Measurements from ENCODE around the gene HCRT.
"Not testable (repeated sequence)": the region's sequence is repeated elsewhere in the genome, so short reads cannot be mapped to it uniquely, and the experiment has no call there.

HCRT gene

DNA sequence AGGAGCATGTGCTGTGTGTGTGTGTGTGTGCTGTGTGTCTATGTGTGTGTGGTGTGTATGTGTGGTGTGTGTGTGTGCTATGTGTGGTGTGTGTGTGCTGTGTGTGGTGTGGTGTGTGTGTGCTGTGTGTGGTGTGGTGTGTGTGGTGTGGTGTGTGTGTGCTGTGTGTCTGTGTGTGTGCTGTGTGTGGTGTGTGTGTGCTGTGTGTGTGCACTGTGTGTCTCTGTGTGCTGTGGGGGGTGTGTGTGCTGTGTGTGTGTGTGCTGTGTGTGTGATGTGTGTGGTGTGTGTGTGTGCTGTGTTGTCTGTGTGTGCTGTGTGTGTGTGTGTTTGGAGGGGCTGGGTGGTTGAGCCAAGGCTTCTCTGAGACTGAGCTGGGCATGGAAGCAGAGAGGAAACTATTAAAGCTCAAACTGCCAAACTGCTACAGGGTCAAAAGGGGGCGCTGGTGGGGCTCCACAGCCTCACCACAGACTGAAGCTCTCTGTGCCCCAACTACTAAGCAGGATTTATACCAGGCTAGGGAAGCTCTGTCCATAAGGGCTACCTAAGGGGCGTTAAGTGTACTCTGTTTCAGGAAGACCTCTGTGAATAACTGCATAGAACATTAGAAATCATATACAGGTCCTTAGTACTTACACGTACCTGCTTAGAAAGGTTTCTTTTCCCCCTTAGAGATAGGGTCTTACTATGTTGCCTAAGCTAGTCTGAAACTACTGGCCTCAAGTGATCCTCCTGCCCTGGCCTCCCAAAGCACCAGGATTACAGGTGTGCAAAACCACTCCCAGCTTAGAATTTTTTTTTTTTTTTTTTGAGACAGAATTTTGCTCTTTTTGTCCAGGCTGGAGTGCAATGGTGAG is 36.9 kb upstream of the HCRT start:
- ATAC-seq: peak; percentile 96
- no peak for TF ChIP-seq TOX (CRISPR knock-in tag; IDR thresholded peaks at IDR 0.05; ENCODE audit: borderline replicate concordance)
- TF ChIP-seq, protein P1, sequence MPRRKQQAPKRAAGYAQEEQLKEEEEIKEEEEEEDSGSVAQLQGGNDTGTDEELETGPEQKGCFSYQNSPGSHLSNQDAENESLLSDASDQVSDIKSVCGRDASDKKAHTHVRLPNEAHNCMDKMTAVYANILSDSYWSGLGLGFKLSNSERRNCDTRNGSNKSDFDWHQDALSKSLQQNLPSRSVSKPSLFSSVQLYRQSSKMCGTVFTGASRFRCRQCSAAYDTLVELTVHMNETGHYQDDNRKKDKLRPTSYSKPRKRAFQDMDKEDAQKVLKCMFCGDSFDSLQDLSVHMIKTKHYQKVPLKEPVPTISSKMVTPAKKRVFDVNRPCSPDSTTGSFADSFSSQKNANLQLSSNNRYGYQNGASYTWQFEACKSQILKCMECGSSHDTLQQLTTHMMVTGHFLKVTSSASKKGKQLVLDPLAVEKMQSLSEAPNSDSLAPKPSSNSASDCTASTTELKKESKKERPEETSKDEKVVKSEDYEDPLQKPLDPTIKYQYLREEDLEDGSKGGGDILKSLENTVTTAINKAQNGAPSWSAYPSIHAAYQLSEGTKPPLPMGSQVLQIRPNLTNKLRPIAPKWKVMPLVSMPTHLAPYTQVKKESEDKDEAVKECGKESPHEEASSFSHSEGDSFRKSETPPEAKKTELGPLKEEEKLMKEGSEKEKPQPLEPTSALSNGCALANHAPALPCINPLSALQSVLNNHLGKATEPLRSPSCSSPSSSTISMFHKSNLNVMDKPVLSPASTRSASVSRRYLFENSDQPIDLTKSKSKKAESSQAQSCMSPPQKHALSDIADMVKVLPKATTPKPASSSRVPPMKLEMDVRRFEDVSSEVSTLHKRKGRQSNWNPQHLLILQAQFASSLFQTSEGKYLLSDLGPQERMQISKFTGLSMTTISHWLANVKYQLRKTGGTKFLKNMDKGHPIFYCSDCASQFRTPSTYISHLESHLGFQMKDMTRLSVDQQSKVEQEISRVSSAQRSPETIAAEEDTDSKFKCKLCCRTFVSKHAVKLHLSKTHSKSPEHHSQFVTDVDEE (CRISPR knock-in tag; IDR thresholded peaks at IDR 0.05): no peak
- no peak for TF ChIP-seq GLIS3 (CRISPR knock-in tag; IDR thresholded peaks at IDR 0.05)
- no peak for TF ChIP-seq ZNF565 (CRISPR knock-in tag; conservative IDR thresholded peaks at IDR 0.05; ENCODE audit: low read depth)
- TF ChIP-seq ZNF8 (CRISPR knock-in tag; IDR thresholded peaks at IDR 0.05): no peak
- TF ChIP-seq ZFP3 (CRISPR knock-in tag; IDR thresholded peaks at IDR 0.05): no peak
- TF ChIP-seq OSR1 (CRISPR knock-in tag; IDR thresholded peaks at IDR 0.05): no peak
- no peak for TF ChIP-seq PPARA (CRISPR knock-in tag; IDR thresholded peaks at IDR 0.05; ENCODE audit: borderline replicate concordance)
- TF ChIP-seq, protein P2, sequence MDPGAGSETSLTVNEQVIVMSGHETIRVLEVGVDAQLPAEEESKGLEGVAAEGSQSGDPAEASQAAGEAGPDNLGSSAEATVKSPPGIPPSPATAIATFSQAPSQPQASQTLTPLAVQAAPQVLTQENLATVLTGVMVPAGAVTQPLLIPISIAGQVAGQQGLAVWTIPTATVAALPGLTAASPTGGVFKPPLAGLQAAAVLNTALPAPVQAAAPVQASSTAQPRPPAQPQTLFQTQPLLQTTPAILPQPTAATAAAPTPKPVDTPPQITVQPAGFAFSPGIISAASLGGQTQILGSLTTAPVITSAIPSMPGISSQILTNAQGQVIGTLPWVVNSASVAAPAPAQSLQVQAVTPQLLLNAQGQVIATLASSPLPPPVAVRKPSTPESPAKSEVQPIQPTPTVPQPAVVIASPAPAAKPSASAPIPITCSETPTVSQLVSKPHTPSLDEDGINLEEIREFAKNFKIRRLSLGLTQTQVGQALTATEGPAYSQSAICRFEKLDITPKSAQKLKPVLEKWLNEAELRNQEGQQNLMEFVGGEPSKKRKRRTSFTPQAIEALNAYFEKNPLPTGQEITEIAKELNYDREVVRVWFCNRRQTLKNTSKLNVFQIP (CRISPR knock-in tag; IDR thresholded peaks at IDR 0.05; ENCODE audit: borderline replicate concordance, low read depth): no peak

DNA sequence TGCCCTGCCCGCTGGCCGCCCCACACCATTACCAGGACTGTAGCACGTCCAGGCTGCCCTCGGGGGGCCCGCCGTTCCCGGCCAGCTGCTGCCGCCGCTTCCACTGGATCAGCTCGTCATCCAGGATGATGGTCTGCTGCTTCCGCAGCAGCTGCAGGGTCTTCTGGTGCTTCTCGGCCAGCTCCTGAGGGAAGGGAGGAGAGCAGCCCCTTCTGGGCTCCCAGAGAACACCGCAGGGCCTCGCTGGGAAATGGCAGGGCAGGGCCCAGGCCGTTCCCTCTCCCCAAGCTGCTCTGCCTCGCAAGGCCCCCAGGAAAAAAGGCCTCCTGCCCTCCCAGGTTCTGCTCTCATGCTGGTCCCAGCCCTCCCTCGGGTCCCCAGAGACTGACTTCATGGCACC is 34.0 kb upstream of the HCRT start:
- ATAC-seq: not testable (repeated sequence)

DNA sequence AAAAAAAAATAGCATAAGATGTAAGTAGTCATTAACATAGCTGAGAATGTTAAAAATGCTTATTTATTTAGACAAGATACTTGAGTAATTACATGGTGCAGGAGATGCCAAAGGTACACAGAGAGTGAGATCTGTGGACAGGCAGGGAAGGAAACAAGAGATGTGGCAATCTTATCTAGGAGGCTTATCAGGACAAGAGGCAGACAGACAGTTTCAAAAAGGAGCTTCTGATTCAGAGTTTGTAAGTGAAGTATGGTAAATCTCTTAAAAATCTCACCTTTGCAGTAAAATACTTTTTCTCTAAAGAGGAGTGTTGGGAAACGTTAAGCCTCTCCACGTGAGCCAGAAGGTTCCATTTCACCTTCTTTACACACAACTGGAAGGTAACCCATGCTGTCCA is 28.9 kb upstream of the HCRT start:
- ATAC-seq: no peak
- TF ChIP-seq ISL1 (CRISPR knock-in tag; IDR thresholded peaks at IDR 0.05): no peak
- TF ChIP-seq, protein P3, sequence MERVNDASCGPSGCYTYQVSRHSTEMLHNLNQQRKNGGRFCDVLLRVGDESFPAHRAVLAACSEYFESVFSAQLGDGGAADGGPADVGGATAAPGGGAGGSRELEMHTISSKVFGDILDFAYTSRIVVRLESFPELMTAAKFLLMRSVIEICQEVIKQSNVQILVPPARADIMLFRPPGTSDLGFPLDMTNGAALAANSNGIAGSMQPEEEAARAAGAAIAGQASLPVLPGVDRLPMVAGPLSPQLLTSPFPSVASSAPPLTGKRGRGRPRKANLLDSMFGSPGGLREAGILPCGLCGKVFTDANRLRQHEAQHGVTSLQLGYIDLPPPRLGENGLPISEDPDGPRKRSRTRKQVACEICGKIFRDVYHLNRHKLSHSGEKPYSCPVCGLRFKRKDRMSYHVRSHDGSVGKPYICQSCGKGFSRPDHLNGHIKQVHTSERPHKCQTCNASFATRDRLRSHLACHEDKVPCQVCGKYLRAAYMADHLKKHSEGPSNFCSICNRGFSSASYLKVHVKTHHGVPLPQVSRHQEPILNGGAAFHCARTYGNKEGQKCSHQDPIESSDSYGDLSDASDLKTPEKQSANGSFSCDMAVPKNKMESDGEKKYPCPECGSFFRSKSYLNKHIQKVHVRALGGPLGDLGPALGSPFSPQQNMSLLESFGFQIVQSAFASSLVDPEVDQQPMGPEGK (CRISPR knock-in tag; IDR thresholded peaks at IDR 0.05; ENCODE audit: borderline replicate concordance): no peak
- no peak for TF ChIP-seq ZNF70 (CRISPR knock-in tag; IDR thresholded peaks at IDR 0.05)
- TF ChIP-seq CSDC2 (CRISPR knock-in tag; IDR thresholded peaks at IDR 0.05): no peak
- TF ChIP-seq GLIS3 (CRISPR knock-in tag; IDR thresholded peaks at IDR 0.05): no peak
- TF ChIP-seq ZC3H10 (CRISPR knock-in tag; IDR thresholded peaks at IDR 0.05): no peak
- TF ChIP-seq, protein P4, sequence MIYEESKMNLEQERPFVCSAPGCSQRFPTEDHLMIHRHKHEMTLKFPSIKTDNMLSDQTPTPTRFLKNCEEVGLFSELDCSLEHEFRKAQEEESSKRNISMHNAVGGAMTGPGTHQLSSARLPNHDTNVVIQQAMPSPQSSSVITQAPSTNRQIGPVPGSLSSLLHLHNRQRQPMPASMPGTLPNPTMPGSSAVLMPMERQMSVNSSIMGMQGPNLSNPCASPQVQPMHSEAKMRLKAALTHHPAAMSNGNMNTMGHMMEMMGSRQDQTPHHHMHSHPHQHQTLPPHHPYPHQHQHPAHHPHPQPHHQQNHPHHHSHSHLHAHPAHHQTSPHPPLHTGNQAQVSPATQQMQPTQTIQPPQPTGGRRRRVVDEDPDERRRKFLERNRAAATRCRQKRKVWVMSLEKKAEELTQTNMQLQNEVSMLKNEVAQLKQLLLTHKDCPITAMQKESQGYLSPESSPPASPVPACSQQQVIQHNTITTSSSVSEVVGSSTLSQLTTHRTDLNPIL (CRISPR knock-in tag; IDR thresholded peaks at IDR 0.05; ENCODE audit: low read depth): no peak
- no peak for TF ChIP-seq ZNF8 (CRISPR knock-in tag; IDR thresholded peaks at IDR 0.05)
- TF ChIP-seq RARB (CRISPR knock-in tag; IDR thresholded peaks at IDR 0.05): no peak
- TF ChIP-seq, protein P1 (CRISPR knock-in tag; IDR thresholded peaks at IDR 0.05): no peak
- no peak for TF ChIP-seq ZFP30 (CRISPR knock-in tag; IDR thresholded peaks at IDR 0.05)
- TF ChIP-seq, protein P5, sequence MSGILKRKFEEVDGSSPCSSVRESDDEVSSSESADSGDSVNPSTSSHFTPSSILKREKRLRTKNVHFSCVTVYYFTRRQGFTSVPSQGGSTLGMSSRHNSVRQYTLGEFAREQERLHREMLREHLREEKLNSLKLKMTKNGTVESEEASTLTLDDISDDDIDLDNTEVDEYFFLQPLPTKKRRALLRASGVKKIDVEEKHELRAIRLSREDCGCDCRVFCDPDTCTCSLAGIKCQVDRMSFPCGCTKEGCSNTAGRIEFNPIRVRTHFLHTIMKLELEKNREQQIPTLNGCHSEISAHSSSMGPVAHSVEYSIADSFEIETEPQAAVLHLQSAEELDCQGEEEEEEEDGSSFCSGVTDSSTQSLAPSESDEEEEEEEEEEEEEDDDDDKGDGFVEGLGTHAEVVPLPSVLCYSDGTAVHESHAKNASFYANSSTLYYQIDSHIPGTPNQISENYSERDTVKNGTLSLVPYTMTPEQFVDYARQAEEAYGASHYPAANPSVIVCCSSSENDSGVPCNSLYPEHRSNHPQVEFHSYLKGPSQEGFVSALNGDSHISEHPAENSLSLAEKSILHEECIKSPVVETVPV (CRISPR knock-in tag; IDR thresholded peaks at IDR 0.05): no peak
- TF ChIP-seq ARNTL (CRISPR knock-in tag; IDR thresholded peaks at IDR 0.05; ENCODE audit: borderline replicate concordance, low read depth): no peak
- no peak for TF ChIP-seq BACH2 (CRISPR knock-in tag; IDR thresholded peaks at IDR 0.05; ENCODE audit: borderline replicate concordance)
- TF ChIP-seq TOX (CRISPR knock-in tag; IDR thresholded peaks at IDR 0.05; ENCODE audit: borderline replicate concordance): no peak
- no peak for TF ChIP-seq ESRRG (CRISPR knock-in tag; IDR thresholded peaks at IDR 0.05)
- TF ChIP-seq, protein P2 (CRISPR knock-in tag; IDR thresholded peaks at IDR 0.05; ENCODE audit: borderline replicate concordance, low read depth): no peak
- no peak for TF ChIP-seq SNAI2 (CRISPR knock-in tag; IDR thresholded peaks at IDR 0.05)

All from SK-N-SH treated with all-trans-retinoic acid at 6 μM for 48 hours (cell line).